ENCODE measurements around the gene COL11A2.

COL11A2 gene

DNA sequence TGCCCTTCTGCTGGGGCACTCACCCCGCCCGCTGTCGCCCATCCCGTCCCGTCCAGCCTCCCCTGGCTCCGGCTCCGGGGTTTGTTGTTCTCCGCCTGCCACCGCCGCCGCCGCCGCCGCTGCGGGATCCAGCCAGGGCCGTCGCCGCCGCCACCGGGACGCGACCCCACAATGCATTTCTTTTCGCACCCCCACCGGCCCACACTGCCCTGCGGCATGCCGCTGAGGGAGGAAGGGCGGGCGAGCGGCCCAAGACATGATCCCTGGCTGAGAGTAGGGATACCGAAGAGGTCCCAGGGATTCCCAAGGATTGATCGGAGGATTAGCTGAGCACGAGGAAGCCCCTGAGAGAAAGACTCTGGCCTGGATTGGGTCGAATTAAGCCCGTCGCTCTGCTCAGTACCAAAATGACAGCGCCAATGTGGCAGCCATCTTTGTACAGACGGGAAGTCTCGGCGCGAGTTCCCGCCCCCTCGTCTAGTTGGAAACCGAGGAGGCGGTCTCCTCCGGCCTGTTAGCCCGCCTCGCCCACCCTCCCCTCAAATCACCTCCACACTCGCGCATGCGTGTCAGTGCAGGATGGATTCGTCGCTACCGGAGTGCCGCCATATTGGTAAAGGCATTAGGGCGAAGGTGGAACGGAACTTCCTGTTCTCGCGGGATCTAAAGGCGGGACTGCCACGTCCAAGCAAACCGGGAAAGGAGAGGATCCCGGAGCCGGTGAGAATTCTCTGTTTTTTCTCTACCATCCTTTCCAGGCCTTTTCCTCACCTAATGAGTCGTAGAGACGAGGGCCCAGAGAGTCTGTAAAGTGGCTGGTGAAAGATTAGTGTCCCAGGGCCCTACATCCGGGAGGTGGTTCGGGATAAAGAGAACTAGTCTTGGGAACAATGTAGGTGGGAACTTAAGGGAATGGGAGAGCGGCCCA is 8.2 kb upstream of the COL11A2 start, which contains the start of the genes RXRB and SLC39A7:
RXRB (minus strand) TSS at position 447 of the 928 bp plus-strand sequence; CDS start at position 258, 189 bp downstream.
SLC39A7 (plus strand) TSS at position 649 of the 928 bp plus-strand sequence. CDS start 379 bp downstream, outside the sequence.
- 0% methylated on average over 25 to 34 of the region's 68 CpGs for WGBS, 2 experiments (ENCODE audit: insufficient coverage in 2 of 2)
- H3K27ac ChIP-seq (ENCODE audit: low read depth, low read length, severe bottlenecking), result peak within 1 kb of the TSS; percentile 99
- H3K36me3 ChIP-seq (ENCODE audit: control insufficient read depth, insufficient read depth, low read length), result peaks cover 51% of the 10 kb centered on the region
- no peaks in the 10 kb centered on the region for H3K9me3 ChIP-seq (ENCODE audit: control insufficient read depth, low read length)
- H3K4me1 ChIP-seq (ENCODE audit: control insufficient read depth, insufficient read depth, low read length, poor library complexity, severe bottlenecking), result peaks cover 15% of the 10 kb centered on the region
- peak within 1 kb of the TSS; percentile 95 for H3K4me3 ChIP-seq (ENCODE audit: extremely low read depth, insufficient read depth, low read length, poor library complexity, severe bottlenecking)

- Histone ChIP-seq H3K27ac (ENCODE audit: low read depth, low read length, severe bottlenecking) (peak overlapping the region; percentile 99), H3K4me3 (ENCODE audit: extremely low read depth, insufficient read depth, low read length, poor library complexity, severe bottlenecking) (peak overlapping the region; percentile 95), H3K4me1 (ENCODE audit: control insufficient read depth, insufficient read depth, low read length, poor library complexity, severe bottlenecking) (peaks cover 8% of the 10 kb centered on the region), H3K9me3 (ENCODE audit: control insufficient read depth, low read length) (no peaks in the 10 kb centered on the region), H3K36me3 (ENCODE audit: control insufficient read depth, insufficient read depth, low read length) (peaks cover 58% of the 10 kb centered on the region)
- WGBS, 2 experiments (ENCODE audit: insufficient coverage in 2 of 2), result 0 to 4% methylated on average over 7 to 21 of the region's 26 CpGs
Measured at GRCh38 chr6:33199687-33200218, 7.5 kb upstream of the COL11A2 start.

DNA sequence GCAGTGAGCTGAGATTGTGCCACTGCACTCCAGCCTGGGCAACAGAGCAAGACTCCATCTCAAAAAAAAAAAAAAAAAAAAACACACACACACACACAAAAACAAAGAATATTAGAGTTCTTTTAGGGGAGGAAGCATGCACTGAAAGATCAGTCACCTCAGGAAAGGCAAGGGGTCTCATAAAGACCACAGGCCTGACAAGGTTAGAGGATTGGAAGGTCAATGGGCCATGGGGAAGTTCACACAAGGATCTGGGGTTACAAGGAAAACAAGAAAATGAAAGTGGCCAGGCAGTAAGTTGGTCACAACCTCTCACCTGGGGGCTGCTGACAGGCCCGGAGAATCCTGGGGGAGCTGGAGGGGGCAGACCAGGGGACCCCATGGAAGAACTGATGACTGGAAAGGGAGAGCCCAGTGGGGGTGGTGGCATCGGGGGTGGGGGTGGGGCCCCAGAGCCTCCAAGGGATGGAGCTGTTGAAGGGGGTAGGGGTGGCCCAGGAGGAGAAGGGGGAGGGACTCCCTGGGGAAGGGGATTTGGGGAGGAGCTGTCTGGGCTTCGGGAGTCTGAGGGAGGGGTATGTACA is 6.7 kb upstream of the COL11A2 start:
- Histone ChIP-seq H3K9me3 (ENCODE audit: control insufficient read depth, low read length) (no peaks in the 10 kb centered on the region), H3K27ac (ENCODE audit: low read depth, low read length, severe bottlenecking) (no peak overlapping the region), H3K4me3 (ENCODE audit: extremely low read depth, insufficient read depth, low read length, poor library complexity, severe bottlenecking) (peak overlapping the region; percentile 95), H3K4me1 (ENCODE audit: control insufficient read depth, insufficient read depth, low read length, poor library complexity, severe bottlenecking) (peaks cover 8% of the 10 kb centered on the region), H3K36me3 (ENCODE audit: control insufficient read depth, insufficient read depth, low read length) (peaks cover 62% of the 10 kb centered on the region)
- 60% methylated on average over 1 of the region's 3 CpGs; no CpG with 5 or more reads in 1 of the 2 experiments for WGBS, 2 experiments (ENCODE audit: insufficient coverage in 2 of 2)

DNA sequence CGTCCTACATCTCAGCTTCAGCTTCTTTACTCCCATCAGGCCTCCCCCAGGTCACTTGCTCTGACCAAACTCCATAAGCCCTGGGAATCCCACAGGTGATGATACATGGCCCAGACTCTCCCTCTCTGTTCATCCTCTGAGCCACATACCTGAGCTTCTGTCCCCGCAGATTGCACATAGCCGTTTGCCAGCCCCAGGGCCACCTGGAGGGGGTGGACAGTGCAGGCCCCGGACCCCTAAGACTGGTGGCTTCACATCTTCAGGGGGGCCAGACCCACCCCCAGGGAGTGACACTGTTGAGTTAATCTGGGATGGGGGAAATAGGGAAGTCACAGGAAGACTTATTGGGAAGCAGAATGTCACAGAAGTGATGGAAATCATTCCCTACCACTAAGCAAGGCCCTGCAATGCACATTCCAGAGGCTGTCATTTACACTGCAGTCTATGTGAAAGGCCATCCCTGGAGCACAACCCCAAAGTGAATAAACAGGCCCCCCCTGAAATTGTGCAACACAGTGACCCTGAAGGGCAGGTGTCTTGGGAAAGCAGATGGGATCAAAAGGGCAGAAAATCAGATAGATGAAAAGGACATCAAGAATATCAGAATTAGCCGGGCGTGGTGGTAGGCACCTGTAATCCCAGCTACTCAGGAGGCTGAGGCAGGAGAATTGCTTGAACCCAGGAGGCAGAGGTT is 6.0 kb upstream of the COL11A2 start:
- WGBS, 2 experiments (ENCODE audit: insufficient coverage in 2 of 2), result 83 to 85% methylated on average over 4 of the region's 6 CpGs

DNA sequence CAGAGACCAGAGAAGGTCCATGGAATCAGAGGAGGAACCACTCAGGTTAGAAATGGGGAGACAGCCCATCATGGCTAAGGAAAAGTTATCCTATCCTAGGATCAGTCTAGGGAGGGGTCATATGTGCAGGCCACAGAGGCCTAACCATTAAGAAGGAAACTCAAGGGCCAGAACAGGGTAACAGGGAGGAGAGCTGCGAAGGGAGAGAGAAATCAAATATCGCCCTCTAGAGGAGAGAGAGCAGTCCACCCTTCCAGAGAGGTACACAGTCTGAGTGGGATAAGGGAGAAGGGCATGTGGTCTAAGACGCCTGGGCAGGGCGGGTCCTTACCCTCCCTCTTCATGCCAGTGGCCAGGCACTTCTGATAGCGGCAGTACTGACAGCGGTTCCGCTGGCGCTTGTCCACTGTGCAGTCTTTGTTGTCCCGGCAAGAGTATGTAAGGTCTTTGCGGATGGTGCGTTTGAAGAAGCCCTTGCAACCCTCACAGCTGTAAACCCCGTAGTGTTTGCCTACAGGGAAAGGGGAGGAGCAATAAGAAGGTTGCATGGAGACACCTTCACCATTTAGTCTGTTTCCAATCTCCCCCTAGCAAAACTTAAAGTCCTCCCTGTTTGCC is 5.3 kb upstream of the COL11A2 start:
- no peak overlapping the region for H3K27ac ChIP-seq (ENCODE audit: low read depth, low read length, severe bottlenecking)
- WGBS, 2 experiments (ENCODE audit: insufficient coverage in 2 of 2), result 49 to 78% methylated on average over 3 to 7 of the region's 12 CpGs
- H3K4me1 ChIP-seq (ENCODE audit: control insufficient read depth, insufficient read depth, low read length, poor library complexity, severe bottlenecking), result peaks cover 8% of the 10 kb centered on the region
- peaks cover 53% of the 10 kb centered on the region for H3K36me3 ChIP-seq (ENCODE audit: control insufficient read depth, insufficient read depth, low read length)
- H3K9me3 ChIP-seq (ENCODE audit: control insufficient read depth, low read length), result no peaks in the 10 kb centered on the region
- no peak overlapping the region for H3K4me3 ChIP-seq (ENCODE audit: extremely low read depth, insufficient read depth, low read length, poor library complexity, severe bottlenecking)

More for the DNA sequence above, 6.0 kb upstream of the COL11A2 start:
- Histone ChIP-seq H3K9me3 (ENCODE audit: control insufficient read depth, low read length) (no peaks in the 10 kb centered on the region), H3K27ac (ENCODE audit: low read depth, low read length, severe bottlenecking) (no peak overlapping the region), H3K36me3 (ENCODE audit: control insufficient read depth, insufficient read depth, low read length) (peaks cover 61% of the 10 kb centered on the region), H3K4me1 (ENCODE audit: control insufficient read depth, insufficient read depth, low read length, poor library complexity, severe bottlenecking) (peaks cover 8% of the 10 kb centered on the region), H3K4me3 (ENCODE audit: extremely low read depth, insufficient read depth, low read length, poor library complexity, severe bottlenecking) (no peak overlapping the region)

GRCh38 chr6:33195304-33196165 is 3.3 kb upstream of the COL11A2 start:
- Histone ChIP-seq H3K36me3 (ENCODE audit: control insufficient read depth, insufficient read depth, low read length) (peaks cover 39% of the 10 kb centered on the region), H3K4me3 (ENCODE audit: extremely low read depth, insufficient read depth, low read length, poor library complexity, severe bottlenecking) (no peak overlapping the region), H3K4me1 (ENCODE audit: control insufficient read depth, insufficient read depth, low read length, poor library complexity, severe bottlenecking) (no peaks in the 10 kb centered on the region), H3K9me3 (ENCODE audit: control insufficient read depth, low read length) (no peaks in the 10 kb centered on the region), H3K27ac (ENCODE audit: low read depth, low read length, severe bottlenecking) (no peak overlapping the region)
- 87 to 92% methylated on average over 11 to 13 of the region's 15 CpGs for WGBS, 2 experiments (ENCODE audit: insufficient coverage in 2 of 2)

- H3K9me3 ChIP-seq (ENCODE audit: control insufficient read depth, low read length), result no peaks in the 10 kb centered on the region
- H3K4me3 ChIP-seq (ENCODE audit: extremely low read depth, insufficient read depth, low read length, poor library complexity, severe bottlenecking), result no peak overlapping the region
- H3K4me1 ChIP-seq (ENCODE audit: control insufficient read depth, insufficient read depth, low read length, poor library complexity, severe bottlenecking), result no peaks in the 10 kb centered on the region
- peaks cover 39% of the 10 kb centered on the region for H3K36me3 ChIP-seq (ENCODE audit: control insufficient read depth, insufficient read depth, low read length)
- H3K27ac ChIP-seq (ENCODE audit: low read depth, low read length, severe bottlenecking), result no peak overlapping the region
- WGBS, 2 experiments (ENCODE audit: insufficient coverage in 2 of 2), result 83 to 84% methylated on average over 4 of the region's 8 CpGs
Measured at GRCh38 chr6:33194431-33194979, 2.2 kb upstream of the COL11A2 start.

GRCh38 chr6:33193619-33194018 is 1.4 kb upstream of the COL11A2 start:
- Histone ChIP-seq H3K27ac (ENCODE audit: low read depth, low read length, severe bottlenecking) (no peak overlapping the region), H3K4me3 (ENCODE audit: extremely low read depth, insufficient read depth, low read length, poor library complexity, severe bottlenecking) (no peak overlapping the region), H3K4me1 (ENCODE audit: control insufficient read depth, insufficient read depth, low read length, poor library complexity, severe bottlenecking) (no peaks in the 10 kb centered on the region), H3K36me3 (ENCODE audit: control insufficient read depth, insufficient read depth, low read length) (peaks cover 39% of the 10 kb centered on the region), H3K9me3 (ENCODE audit: control insufficient read depth, low read length) (no peaks in the 10 kb centered on the region)
- WGBS, 2 experiments (ENCODE audit: insufficient coverage in 2 of 2), result no CpG with 5 or more reads among the region's 6 CpGs
